Mesendoderm (in vitro differentiated cells): Measurements from ENCODE around the gene GMEB2.

Experiments
- DNase-seq: peaks from one replicate; pipeline ENCODE4 v3.0.0; 2013
- H2AK5ac ChIP-seq: 2 replicates; pipeline ENCODE4 v1.6.1; 2013; ENCODE audit warnings: low read length, inconsistent platforms
- H2BK120ac ChIP-seq: 2 replicates; pipeline ENCODE4 v1.6.1; 2013; ENCODE audit warnings: low read depth, mild to moderate bottlenecking, low read length, moderate library complexity, mixed read lengths
- H2BK15ac ChIP-seq: replicated peaks from 2 replicates; pipeline ENCODE4 v1.6.1; 2013; ENCODE audit warnings: low read depth, mild to moderate bottlenecking, moderate library complexity
- H2BK5ac ChIP-seq: 2 replicates; pipeline ENCODE4 v1.6.1; 2013; ENCODE audit warnings: low read length, inconsistent platforms
- H3K18ac ChIP-seq: 2 replicates; pipeline ENCODE4 v1.6.1; 2013; ENCODE audit warnings: mild to moderate bottlenecking, low read length, mixed read lengths
- H3K23ac ChIP-seq: one replicate; pipeline ENCODE4 v1.6.1; 2013; ENCODE audit warnings: low read length
- H3K27ac ChIP-seq: 2 replicates; pipeline ENCODE4 v1.5.1; 2013; ENCODE audit warnings: low read depth, mild to moderate bottlenecking, inconsistent platforms, low read length, moderate library complexity
- H3K27me3 ChIP-seq: 2 replicates; pipeline ENCODE4 v1.6.1; 2013; ENCODE audit warnings: low read length, control low read depth, mild to moderate bottlenecking, inconsistent platforms; ENCODE audit not compliant: insufficient read depth, poor library complexity
- H3K36me3 ChIP-seq: 2 replicates; pipeline ENCODE4 v1.6.1; 2013; ENCODE audit warnings: low read length, inconsistent platforms; ENCODE audit not compliant: control insufficient read depth, insufficient read depth
- H3K4ac ChIP-seq: one replicate; pipeline ENCODE4 v1.6.1; 2013; ENCODE audit warnings: low read depth, mild to moderate bottlenecking, low read length, moderate library complexity
- H3K4me1 ChIP-seq: 2 replicates; pipeline ENCODE4 v1.6.1; 2013; ENCODE audit warnings: low read depth, low read length, inconsistent platforms; ENCODE audit not compliant: control insufficient read depth
- H3K4me2 ChIP-seq: 2 replicates; pipeline ENCODE4 v1.6.1; 2013; ENCODE audit warnings: low read length
- H3K4me3 ChIP-seq: 2 replicates; pipeline ENCODE4 v1.5.1; 2013; ENCODE audit warnings: mild to moderate bottlenecking, low read length
- H3K56ac ChIP-seq: one replicate; pipeline ENCODE4 v1.6.1; 2013; ENCODE audit warnings: low read length
- H3K79me1 ChIP-seq: 2 replicates; pipeline ENCODE4 v1.6.1; 2013; ENCODE audit warnings: low read length, inconsistent platforms
- H3K79me2 ChIP-seq: 2 replicates; pipeline ENCODE4 v1.6.1; 2013; ENCODE audit warnings: mild to moderate bottlenecking, low read length; ENCODE audit not compliant: control insufficient read depth, insufficient read depth
- H3K9ac ChIP-seq: 2 replicates; pipeline ENCODE4 v1.6.1; 2013; ENCODE audit warnings: low read length, inconsistent platforms
- H4K5ac ChIP-seq: one replicate; pipeline ENCODE4 v1.6.1; 2013; ENCODE audit warnings: low read length
- H4K8ac ChIP-seq: one replicate; pipeline ENCODE4 v1.6.1; 2013; ENCODE audit warnings: low read depth, mild to moderate bottlenecking, control low read depth, low read length, moderate library complexity
- WGBS: extraction: QIAGEN DNeasy Blood & Tissue Kit; methylation state at CpG from one replicate; pipeline ENCODE4 v1.1.7; 2013; ENCODE audit warnings: low lambda C conversion rate, missing lambda C conversion rate; ENCODE audit not compliant: insufficient coverage; ENCODE audit errors: extremely low coverage; 5-methylcytosine and 5-hydroxymethylcytosine counted together

GMEB2 gene

GRCh38 chr20:63640086-63640485, 13.2 kb upstream of the GMEB2 start:
- no peak overlapping the region for H3K4me3 ChIP-seq
- no peak overlapping the region for H2BK15ac ChIP-seq
- H3K23ac ChIP-seq = no peak overlapping the region
- no peaks in the 10 kb centered on the region for H3K4me1 ChIP-seq
- no peak overlapping the region for H4K5ac ChIP-seq
- H3K79me2 ChIP-seq = no peaks in the 10 kb centered on the region
- no peaks in the 10 kb centered on the region for H3K79me1 ChIP-seq
- H2AK5ac ChIP-seq = no peak overlapping the region
- H3K36me3 ChIP-seq = no peaks in the 10 kb centered on the region
- no peak overlapping the region for H2BK120ac ChIP-seq
- no peak overlapping the region for H3K18ac ChIP-seq
- H3K9ac ChIP-seq = no peak overlapping the region
- no peak overlapping the region for H3K56ac ChIP-seq
- H2BK5ac ChIP-seq = no peak overlapping the region
- H3K4me2 ChIP-seq = no peak overlapping the region
- DNase-seq = no peak
- H3K4ac ChIP-seq = no peak overlapping the region
- H3K27me3 ChIP-seq = no peaks in the 10 kb centered on the region
- H4K8ac ChIP-seq = no peak overlapping the region
- WGBS = no CpG with 5 or more reads among the region's 8 CpGs
- H3K27ac ChIP-seq = no peak overlapping the region

GRCh38 chr20:63639093-63639975, 12.4 kb upstream of the GMEB2 start:
- H3K79me2 ChIP-seq = no peaks in the 10 kb centered on the region
- H3K4me1 ChIP-seq = no peaks in the 10 kb centered on the region
- H3K79me1 ChIP-seq = no peaks in the 10 kb centered on the region
- H3K56ac ChIP-seq = no peak overlapping the region
- no peak overlapping the region for H4K8ac ChIP-seq
- H4K5ac ChIP-seq = no peak overlapping the region
- H3K9ac ChIP-seq = no peak overlapping the region
- no peak overlapping the region for H3K4me2 ChIP-seq
- no peak overlapping the region for H2BK120ac ChIP-seq
- no CpG with 5 or more reads among the region's 15 CpGs for WGBS
- H2AK5ac ChIP-seq = no peak overlapping the region
- no peaks in the 10 kb centered on the region for H3K36me3 ChIP-seq
- H3K4ac ChIP-seq = no peak overlapping the region
- H2BK5ac ChIP-seq = no peak overlapping the region
- DNase-seq = no peak
- H3K23ac ChIP-seq = no peak overlapping the region
- no peak overlapping the region for H3K18ac ChIP-seq
- no peak overlapping the region for H2BK15ac ChIP-seq
- no peak overlapping the region for H3K4me3 ChIP-seq
- no peaks in the 10 kb centered on the region for H3K27me3 ChIP-seq
- no peak overlapping the region for H3K27ac ChIP-seq

- Histone ChIP-seq H3K27ac (no peak overlapping the region), H4K8ac (no peak overlapping the region), H3K56ac (no peak overlapping the region), H2BK15ac (no peak overlapping the region), H2BK5ac (no peak overlapping the region), H3K79me1 (no peaks in the 10 kb centered on the region), H3K36me3 (no peaks in the 10 kb centered on the region), H3K18ac (no peak overlapping the region), H2AK5ac (no peak overlapping the region), H3K79me2 (no peaks in the 10 kb centered on the region), H3K9ac (no peak overlapping the region), H2BK120ac (no peak overlapping the region), H3K4me1 (no peaks in the 10 kb centered on the region), H3K23ac (no peak overlapping the region), H3K4me2 (no peak overlapping the region), H3K4ac (no peak overlapping the region), H3K27me3 (no peaks in the 10 kb centered on the region), H4K5ac (no peak overlapping the region), H3K4me3 (no peak overlapping the region)
- DNase-seq = no peak
- WGBS = no CpG with 5 or more reads among the region's 19 CpGs
Measured at GRCh38 chr20:63636752-63637628, 10.1 kb upstream of the GMEB2 start.

- Histone ChIP-seq H3K9ac (no peak overlapping the region), H3K18ac (no peak overlapping the region), H2BK120ac (no peak overlapping the region), H2BK15ac (no peak overlapping the region), H3K36me3 (no peaks in the 10 kb centered on the region), H4K8ac (no peak overlapping the region), H3K4me1 (no peaks in the 10 kb centered on the region), H3K27ac (no peak overlapping the region), H2AK5ac (no peak overlapping the region), H3K4ac (no peak overlapping the region), H3K4me2 (no peak overlapping the region), H3K56ac (no peak overlapping the region), H3K23ac (no peak overlapping the region), H4K5ac (no peak overlapping the region), H3K4me3 (no peak overlapping the region), H3K79me1 (no peaks in the 10 kb centered on the region), H3K79me2 (no peaks in the 10 kb centered on the region), H2BK5ac (no peak overlapping the region), H3K27me3 (no peaks in the 10 kb centered on the region)
- WGBS = no CpG with 5 or more reads among the region's 15 CpGs
- no peak for DNase-seq
Measured at GRCh38 chr20:63635431-63636141, 8.7 kb upstream of the GMEB2 start.

- DNase-seq = no peak
- Histone ChIP-seq H3K4me3 (no peak overlapping the region), H4K8ac (no peak overlapping the region), H2AK5ac (no peak overlapping the region), H3K9ac (no peak overlapping the region), H3K79me1 (no peaks in the 10 kb centered on the region), H2BK15ac (no peak overlapping the region), H3K27ac (no peak overlapping the region), H2BK5ac (no peak overlapping the region), H3K56ac (no peak overlapping the region), H3K4me2 (no peak overlapping the region), H2BK120ac (no peak overlapping the region), H3K4me1 (no peaks in the 10 kb centered on the region), H3K79me2 (no peaks in the 10 kb centered on the region), H3K36me3 (no peaks in the 10 kb centered on the region), H3K23ac (no peak overlapping the region), H3K4ac (no peak overlapping the region), H4K5ac (no peak overlapping the region), H3K18ac (no peak overlapping the region), H3K27me3 (no peaks in the 10 kb centered on the region)
- WGBS = no CpG with 5 or more reads among the region's 9 CpGs
Measured at GRCh38 chr20:63633732-63634131, 6.8 kb upstream of the GMEB2 start.
